OCI-LY7 (cell line): ENCODE data around the gene AGR3.

Experiments
- CTCF ChIP-seq: fragments of 200-600 bp; sonication (generic); conservative IDR thresholded peaks from 2 replicates; pipeline ENCODE4 v1.5.1; 2014; ENCODE audit warnings: mild to moderate bottlenecking, antibody characterized with exemption, low read length, moderate library complexity, mixed read lengths
- EZH2phosphoT487 ChIP-seq: fragments of 200-600 bp; sonication (generic); IDR thresholded peaks from 2 replicates; pipeline ENCODE4 v1.6.1; 2018; ENCODE audit warnings: low read depth, borderline replicate concordance, mild to moderate bottlenecking, mixed run types, antibody characterized with exemption, low read length, moderate library complexity, mixed read lengths

- no peak for TF ChIP-seq CTCF
- TF ChIP-seq EZH2phosphoT487 = no peak
Measured at GRCh38 chr7:16925609-16926008, 43.8 kb upstream of the AGR3 start.
